Activated T-cell treated with anti-CD3 and anti-CD28 coated beads, Interleukin-2, amount 50 U/mL, for 48 hours (primary cell): Measurements from ENCODE around the gene PDE6A.
"Not testable (repeated sequence)": the region's sequence is repeated elsewhere in the genome, so short reads cannot be mapped to it uniquely, and the experiment has no call there.

Source experiments
- DNase-seq, 2 experiments: peaks; one replicate each; pipeline ENCODE4 v3.0.0-alpha.2; 2020

Gene PDE6A

GRCh38 chr5:149951138-149951749 is 6.7 kb upstream of the PDE6A start:
- no peak for DNase-seq

DNA sequence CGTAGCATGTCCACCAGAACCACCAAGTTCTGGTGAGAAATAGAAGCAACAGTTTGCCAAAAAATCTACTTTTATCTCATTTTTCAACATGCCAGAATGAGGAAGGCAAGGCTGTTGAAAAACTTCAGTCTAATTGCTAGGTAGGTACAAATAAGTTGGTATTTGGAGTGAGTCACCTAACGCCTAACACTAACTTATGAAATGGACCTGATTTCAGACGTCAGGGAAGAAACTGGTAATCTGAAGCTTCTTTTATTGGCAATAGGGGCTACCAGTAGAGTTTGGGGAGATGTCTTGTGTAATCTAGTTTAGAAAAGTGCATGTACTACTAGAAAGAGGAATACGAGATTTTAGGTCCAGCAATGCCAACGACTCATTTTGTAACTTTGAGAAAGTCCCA is 4.4 kb upstream of the PDE6A start:
- no peak for DNase-seq

DNA sequence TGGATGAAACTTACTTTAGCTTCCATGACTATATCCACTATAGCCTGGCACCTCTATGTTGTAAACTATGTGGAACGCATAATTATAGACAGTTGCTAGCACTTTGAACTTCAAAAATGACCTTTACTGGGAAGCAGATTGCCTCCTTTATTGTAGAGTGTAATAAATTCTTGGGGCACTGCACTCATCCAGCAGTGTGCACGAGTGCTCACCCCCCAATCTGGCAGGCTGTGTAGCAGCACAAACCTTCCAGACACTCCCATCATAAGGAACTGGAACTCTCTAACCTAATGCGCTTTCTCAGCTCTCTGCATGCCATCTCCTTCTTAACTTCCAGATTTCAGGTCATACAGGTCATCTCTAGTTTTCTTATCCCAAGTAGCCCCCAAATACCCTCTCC is 1.5 kb upstream of the PDE6A start:
- no peak for DNase-seq

DNA sequence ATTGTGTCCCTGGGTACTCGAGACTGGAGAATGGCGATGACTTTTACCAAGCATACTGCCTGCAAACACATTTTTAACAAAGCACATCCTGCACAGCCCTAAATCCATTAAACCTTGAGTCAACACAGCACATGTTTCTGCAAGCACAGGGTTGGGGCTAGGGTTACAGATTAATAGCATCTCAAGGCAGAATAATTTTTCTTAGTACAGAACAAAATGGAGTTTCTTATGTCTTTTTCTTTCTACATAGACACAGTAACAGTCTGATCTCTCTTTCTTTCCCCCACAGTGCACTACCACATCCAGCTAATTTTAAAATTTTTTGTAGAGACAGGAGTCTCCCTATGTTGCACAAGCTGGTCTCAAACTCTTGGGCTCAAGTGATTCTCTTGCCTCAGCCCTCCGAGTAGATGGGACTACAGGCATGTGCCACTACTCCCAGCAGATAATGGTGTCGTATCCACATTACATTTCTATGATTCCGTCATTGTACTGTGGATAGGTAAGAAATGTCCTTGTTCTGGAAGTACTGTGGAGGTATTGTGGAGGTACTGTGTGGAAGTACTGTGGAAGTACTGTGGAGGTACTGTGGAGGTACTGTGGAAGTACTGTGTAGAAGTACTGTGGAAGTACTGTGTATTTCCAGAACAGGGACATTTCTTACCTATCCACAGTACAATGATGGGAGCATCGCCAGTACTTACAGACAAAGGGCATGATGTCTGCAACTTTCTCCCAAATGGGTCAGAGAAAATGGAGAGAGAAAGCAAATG is 1.2 kb downstream of the PDE6A start:
- not testable (repeated sequence) for DNase-seq

- DNase-seq = not testable (repeated sequence)
Observed at GRCh38 chr5:149942741-149943169, 1.8 kb downstream of the PDE6A start.

- no peak for DNase-seq
Observed at GRCh38 chr5:149942199-149942598, 2.4 kb downstream of the PDE6A start.

- no peak for DNase-seq
Observed at GRCh38 chr5:149941795-149942194, 2.8 kb downstream of the PDE6A start.

DNA sequence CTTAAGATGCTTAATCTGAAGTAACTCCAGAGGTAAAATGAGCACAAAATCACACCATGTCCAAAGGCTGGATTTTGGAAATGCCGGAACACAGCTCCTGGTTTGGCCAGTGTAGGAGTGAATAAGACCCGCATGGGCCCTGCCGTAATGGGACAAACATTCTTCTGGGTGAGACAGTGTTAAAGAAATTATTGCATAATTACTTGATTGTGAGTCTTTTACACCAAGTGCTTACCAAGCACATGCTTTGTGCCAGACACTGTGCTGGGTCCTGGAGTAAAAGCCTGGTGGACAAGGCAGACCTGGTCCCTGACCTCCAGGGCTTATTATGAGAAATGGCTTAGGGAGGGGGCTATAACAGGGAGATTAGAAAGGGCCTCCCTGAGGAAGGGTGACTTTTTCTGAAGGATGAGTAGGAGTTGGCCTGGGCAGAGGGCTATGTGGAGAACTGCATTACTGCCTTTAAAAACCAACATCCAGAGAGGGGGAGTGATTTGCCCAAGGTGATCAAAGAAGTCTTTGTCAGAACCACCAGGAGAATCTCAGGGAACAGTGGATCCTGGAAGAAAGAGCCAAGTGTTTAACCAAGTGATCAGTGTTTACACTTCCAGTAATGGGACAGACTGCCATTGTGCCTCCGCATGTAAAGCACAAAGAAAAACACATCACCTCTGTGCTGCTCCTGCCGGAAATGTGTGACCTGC is 3.5 kb downstream of the PDE6A start:
- no peak for DNase-seq

- peak in 1 of 2 experiments; percentile 24 for DNase-seq
Observed at GRCh38 chr5:149940077-149940574, 4.5 kb downstream of the PDE6A start.

DNA sequence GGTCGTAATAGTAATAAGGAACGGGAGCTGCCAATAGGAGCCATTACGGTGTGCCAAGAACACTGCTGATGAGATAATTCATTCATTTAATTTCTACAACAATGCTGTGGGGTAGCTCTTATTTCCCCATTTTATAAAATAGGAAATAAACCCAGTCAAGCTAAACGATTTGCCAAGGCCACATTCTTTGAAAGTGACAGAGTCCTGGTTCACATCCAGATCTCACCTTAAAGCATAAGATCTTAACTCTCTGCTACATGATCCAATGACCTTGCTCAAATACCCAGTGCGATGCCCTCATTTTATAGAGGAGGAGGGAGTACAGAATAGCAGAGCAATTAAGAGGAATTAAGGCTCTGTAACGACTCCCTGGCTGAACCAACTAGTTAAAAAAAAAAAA is 5.0 kb downstream of the PDE6A start:
- DNase-seq = no peak

GRCh38 chr5:149938791-149939358 is 5.7 kb downstream of the PDE6A start:
- DNase-seq = peak in 1 of 2 experiments; percentile 24

DNA sequence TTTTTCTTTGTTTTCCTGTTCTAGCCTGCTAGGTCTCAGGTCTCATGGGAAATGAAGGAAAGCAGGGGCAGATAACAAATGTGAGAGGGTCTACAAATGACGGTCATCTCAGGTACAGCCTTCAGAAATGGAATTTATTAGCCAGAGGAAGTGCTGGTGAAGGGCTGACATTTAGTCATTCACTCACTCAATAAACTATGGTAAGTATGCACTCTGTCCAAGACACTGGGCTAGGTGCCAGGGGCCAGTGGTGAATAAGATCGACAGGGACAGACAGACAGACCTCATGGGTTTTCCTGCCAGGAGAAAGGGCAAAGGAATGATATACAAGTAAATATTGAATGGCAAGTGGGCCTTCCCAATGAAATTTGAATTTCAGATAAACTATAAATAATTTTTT is 6.3 kb downstream of the PDE6A start:
- no peak for DNase-seq

- DNase-seq = no peak
Observed at GRCh38 chr5:149937610-149938009, 7.0 kb downstream of the PDE6A start.

GRCh38 chr5:149936700-149937091 is 7.9 kb downstream of the PDE6A start:
- DNase-seq = no peak

DNA sequence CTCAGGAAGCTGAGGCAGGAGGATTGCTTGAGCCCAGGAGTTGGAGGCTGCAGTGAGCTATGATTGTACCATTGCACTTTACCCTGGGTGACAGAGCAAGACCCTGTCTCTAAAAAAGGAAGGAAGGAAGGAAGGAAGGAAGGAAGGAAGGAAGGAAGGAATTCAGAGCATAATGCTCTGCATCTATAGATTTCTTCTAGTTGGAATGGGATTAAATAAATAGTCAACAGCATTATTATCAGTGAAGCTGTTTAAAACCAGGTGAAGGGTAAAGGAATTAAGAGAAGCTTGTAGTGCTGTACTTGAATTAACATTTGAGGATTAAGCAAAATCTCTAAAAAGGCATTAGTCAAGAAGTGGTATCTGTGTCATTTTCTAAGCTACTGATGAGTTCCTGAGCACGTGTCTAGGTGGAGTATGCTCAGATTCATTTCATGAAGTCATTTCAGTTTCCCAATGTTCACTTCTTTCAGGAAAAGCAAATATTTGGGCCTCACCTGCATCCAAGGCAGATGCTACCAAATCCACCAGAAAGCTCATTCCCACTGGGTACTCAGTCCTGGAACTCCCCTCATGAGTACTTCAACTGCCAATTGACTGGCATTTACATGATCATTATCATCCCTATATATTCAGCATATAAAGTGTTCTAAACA is 8.4 kb downstream of the PDE6A start:
- DNase-seq = no peak

DNA sequence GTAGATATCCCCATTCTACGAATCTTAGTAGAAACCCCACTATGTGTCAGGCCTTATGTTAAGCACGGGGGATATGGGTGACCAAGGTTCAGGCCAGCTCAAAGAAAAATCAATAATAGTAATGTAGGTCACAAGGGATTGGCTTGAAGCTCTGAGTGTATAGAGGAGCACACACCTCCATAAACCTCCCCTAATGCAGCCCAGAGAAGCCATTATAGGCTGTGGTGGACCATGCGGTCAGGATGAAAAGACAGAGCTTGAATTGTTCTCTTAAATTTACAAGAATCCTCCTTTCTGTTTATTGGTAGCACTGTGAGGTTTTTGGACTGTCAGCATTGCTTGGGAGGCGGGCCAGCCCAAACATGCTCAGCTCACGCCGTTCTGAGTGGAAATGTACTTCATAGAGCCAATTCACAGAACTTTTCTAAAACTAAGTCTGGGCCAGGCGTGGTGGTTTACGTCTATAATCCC is 9.1 kb downstream of the PDE6A start:
- no peak for DNase-seq

DNA sequence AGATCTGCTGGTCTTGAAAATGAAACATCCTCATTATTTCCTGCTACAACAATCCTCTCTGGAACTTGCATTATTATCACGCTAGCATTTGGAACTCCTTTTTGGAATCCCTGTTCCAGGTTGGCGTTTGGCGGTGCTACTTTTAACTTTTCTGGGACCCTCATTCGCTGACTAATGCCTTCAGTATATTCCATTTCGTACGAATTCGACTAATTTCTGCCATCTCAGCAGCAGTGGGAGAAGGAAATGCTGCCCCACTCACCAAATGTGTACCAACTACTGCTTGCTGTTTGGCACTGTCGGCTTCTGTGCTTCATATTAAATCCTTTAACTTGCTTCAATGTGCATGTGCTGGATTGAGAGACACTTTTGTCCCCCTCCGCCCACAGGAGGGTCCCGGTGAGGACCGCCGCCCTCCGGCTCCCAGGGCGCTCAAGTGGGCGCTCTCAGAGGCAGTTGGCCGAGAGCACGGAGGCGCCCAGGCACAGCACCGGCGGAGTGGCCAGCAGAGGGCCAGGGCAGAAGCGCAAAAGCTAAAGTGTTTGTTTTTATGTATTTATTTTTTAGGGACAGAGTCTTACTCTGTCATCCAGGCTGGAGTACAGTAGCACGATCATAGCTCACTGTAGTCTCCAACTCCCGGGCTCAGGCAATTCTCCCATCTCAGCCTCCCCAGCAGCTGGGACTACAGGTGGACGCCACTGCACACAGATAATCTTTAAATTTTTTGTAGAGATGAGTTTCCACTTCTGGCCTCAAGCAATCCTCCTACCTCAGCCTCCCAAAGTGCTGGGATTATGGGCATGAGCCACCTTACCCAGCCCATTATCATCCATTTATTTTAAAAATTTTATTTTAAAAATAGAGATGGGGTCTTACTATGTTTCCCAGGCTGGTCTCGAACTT is 11.9 kb downstream of the PDE6A start:
- no peak for DNase-seq

- no peak for DNase-seq
Observed at GRCh38 chr5:149931992-149932436, 12.6 kb downstream of the PDE6A start.

DNA sequence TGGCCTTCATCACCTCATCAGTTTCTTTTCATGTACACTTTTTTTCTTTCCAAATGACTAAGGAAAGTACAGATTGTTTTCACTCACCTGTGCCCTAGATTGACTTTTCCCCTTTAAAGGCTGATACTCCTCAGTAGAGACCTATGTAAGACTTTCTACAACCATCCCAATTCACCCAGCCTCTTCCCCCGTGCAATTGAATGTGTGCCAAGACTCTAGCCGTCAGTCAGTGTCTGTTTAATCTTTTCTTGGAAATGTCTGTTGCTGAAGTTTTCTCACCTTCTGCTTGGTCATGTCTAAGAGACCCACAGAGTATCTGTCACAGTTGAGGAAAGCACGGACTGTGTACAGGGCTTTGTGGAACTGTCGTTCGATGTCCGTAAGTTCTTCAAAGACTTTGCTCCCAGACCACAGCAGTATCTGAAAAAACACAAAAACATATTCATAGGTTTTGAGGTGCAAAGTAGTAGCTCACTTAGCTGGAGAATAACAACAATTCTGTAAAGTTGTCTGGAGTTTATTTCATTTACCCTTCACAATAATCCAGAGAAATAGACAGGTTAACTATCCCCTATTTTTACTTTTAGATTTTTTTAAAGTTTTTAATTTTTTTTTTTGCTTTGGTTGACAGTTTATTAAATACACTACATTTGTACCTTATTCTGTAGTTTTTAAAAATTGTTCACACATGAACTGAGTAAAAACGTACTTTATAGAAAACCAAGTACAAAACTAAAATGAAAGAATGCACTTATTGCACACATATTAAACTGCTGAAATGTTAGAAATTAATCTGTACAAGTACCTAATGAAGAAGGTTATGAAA is 13.6 kb downstream of the PDE6A start:
- DNase-seq = no peak

- DNase-seq = no peak
Observed at GRCh38 chr5:149930043-149930748, 14.4 kb downstream of the PDE6A start.
